DOHH2 (cell line): ENCODE measurements around the gene INF2.

Experiments used
- H3F3A ChIP-seq: fragments of 200-600 bp; sonication (generic), shearing (Covaris generic); 2 replicates; pipeline ENCODE4 v1.6.0; 2016; ENCODE audit warnings: antibody characterized with exemption, mild to moderate bottlenecking; ENCODE audit not compliant: control insufficient read depth, insufficient read depth
- H3K27ac ChIP-seq: fragments of 200-600 bp; sonication (generic); 2 replicates; pipeline ENCODE4 v1.5.1; 2014; ENCODE audit warnings: low read depth, mild to moderate bottlenecking, low read length, moderate library complexity
- H3K27me3 ChIP-seq: fragments of 200-600 bp; sonication (generic); 2 replicates; pipeline ENCODE4 v1.6.1; 2014; ENCODE audit warnings: mild to moderate bottlenecking, low read length, mixed read lengths; ENCODE audit not compliant: control insufficient read depth
- H3K36me3 ChIP-seq: fragments of 200-600 bp; sonication (generic); 2 replicates; pipeline ENCODE4 v1.6.1; 2014; ENCODE audit warnings: mild to moderate bottlenecking, low read length, moderate library complexity, mixed read lengths; ENCODE audit not compliant: control insufficient read depth
- H3K4me1 ChIP-seq: fragments of 200-600 bp; sonication (generic); 2 replicates; pipeline ENCODE4 v1.6.1; 2014; ENCODE audit warnings: mild to moderate bottlenecking, low read length, mixed read lengths; ENCODE audit not compliant: control insufficient read depth
- H3K4me2 ChIP-seq: fragments of 200-600 bp; sonication (generic); 2 replicates; pipeline ENCODE4 v1.6.0; 2014; ENCODE audit warnings: mild to moderate bottlenecking, low read length, moderate library complexity
- H3K4me3 ChIP-seq: fragments of 200-600 bp; sonication (generic); 2 replicates; pipeline ENCODE4 v1.5.1; 2014; ENCODE audit warnings: mild to moderate bottlenecking, low read length, mixed read lengths
- H3K79me2 ChIP-seq: fragments of 200-600 bp; sonication (generic); 2 replicates; pipeline ENCODE4 v1.6.1; 2014; ENCODE audit warnings: mild to moderate bottlenecking, low read length, mixed read lengths; ENCODE audit not compliant: control insufficient read depth
- H3K9me2 ChIP-seq: fragments of 200-600 bp; sonication (generic); replicated peaks from 2 replicates; pipeline ENCODE4 v1.6.1; 2014; ENCODE audit warnings: mild to moderate bottlenecking, low read length, mixed read lengths; ENCODE audit not compliant: control insufficient read depth
- H3K9me3 ChIP-seq: fragments of 200-600 bp; sonication (generic); 2 replicates; pipeline ENCODE4 v1.6.1; 2014; ENCODE audit warnings: antibody characterized with exemption, low read length, mixed read lengths; ENCODE audit not compliant: control insufficient read depth, insufficient read depth
- H4K20me1 ChIP-seq: fragments of 200-600 bp; sonication (generic); 2 replicates; pipeline ENCODE4 v1.6.0; 2014; ENCODE audit warnings: low read depth, mild to moderate bottlenecking, antibody characterized with exemption, low read length, moderate library complexity; ENCODE audit not compliant: control insufficient read depth, insufficient read depth
- CTCF ChIP-seq: fragments of 200-600 bp; sonication (generic); IDR thresholded peaks from one replicate; pipeline ENCODE4 v1.5.1; 2014; ENCODE audit warnings: antibody characterized with exemption, mild to moderate bottlenecking, low read depth, low read length; ENCODE audit not compliant: poor library complexity, severe bottlenecking
- EZH2phosphoT487 ChIP-seq: fragments of 200-600 bp; sonication (generic); IDR thresholded peaks from 2 replicates; pipeline ENCODE4 v1.6.1; 2017; ENCODE audit warnings: borderline replicate concordance, mild to moderate bottlenecking, antibody characterized with exemption, low read length, moderate library complexity, mixed read lengths

INF2 gene

DNA sequence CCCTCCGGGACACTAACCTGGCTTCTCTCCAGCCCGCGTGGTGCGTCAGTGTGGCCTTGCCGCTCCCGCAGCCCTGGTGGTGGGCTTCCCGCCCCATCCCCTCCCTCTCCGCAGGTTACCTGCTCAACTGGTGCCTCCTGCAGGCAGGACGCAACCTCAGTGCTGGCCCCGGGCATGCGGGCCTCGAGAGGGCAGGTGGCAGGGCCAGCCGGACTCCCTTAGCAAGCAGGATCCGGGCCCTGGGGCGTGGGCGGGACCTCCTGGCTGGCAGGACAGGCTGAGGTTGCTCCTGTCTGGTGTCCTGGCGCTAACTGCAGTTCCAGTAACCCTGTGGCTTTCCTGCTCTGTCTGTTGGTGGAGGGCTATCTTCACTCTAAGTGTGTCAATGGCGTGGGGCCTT is 26.0 kb downstream of the INF2 start:
- Histone ChIP-seq H3K79me2 (no peaks in the 10 kb centered on the region), H3K9me2 (no peaks in the 10 kb centered on the region), H3F3A (no peaks in the 10 kb centered on the region), H3K4me2 (no peak overlapping the region), H3K27ac (no peak overlapping the region), H3K9me3 (no peaks in the 10 kb centered on the region), H3K4me1 (no peaks in the 10 kb centered on the region), H3K4me3 (no peak overlapping the region), H3K27me3 (no peaks in the 10 kb centered on the region), H3K36me3 (peaks cover 7% of the 10 kb centered on the region; the same call in 1 of the 2 replicates), H4K20me1 (no peaks in the 10 kb centered on the region)
- TF ChIP-seq EZH2phosphoT487: no peak

- no peak for TF ChIP-seq EZH2phosphoT487
- no peak for TF ChIP-seq CTCF
- H3K79me2 ChIP-seq: no peaks in the 10 kb centered on the region
- no peaks in the 10 kb centered on the region for H3K9me3 ChIP-seq
- no peak overlapping the region for H3K4me3 ChIP-seq
- peaks cover 5% of the 10 kb centered on the region; the same call in 1 of the 2 replicates for H3K36me3 ChIP-seq
- H3K27me3 ChIP-seq: no peaks in the 10 kb centered on the region
- no peaks in the 10 kb centered on the region for H3K9me2 ChIP-seq
- no peaks in the 10 kb centered on the region for H3K4me1 ChIP-seq
- H3K27ac ChIP-seq: no peak overlapping the region
- no peaks in the 10 kb centered on the region for H3F3A ChIP-seq
- H4K20me1 ChIP-seq: no peaks in the 10 kb centered on the region
- H3K4me2 ChIP-seq: no peak overlapping the region
These were observed 26.5 kb downstream of the INF2 start for GRCh38 chr14:104715871-104716270.

DNA sequence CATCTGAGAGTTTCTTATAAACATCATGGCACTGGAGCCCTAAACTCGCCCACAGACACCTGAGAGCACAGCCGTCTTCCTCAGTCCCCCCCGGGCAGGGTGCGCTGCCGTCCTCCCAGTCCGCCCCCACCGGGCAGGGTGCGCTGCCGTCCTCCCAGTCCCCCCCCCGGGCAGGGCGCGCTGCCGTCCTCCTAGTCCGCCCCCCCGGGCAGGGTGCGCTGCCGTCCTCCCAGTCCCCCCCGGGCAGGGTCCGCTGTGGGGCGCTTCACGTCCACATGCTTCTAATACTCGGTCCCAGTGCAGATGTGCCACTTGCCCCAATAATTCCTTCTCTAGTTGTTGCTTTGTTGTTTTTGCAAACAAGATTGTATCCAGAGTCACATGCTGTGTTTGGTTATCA is 27.7 kb downstream of the INF2 start:
- no peak overlapping the region for H3K4me2 ChIP-seq
- no peak overlapping the region for H3K4me3 ChIP-seq
- no peaks in the 10 kb centered on the region for H3K4me1 ChIP-seq
- H3K79me2 ChIP-seq: no peaks in the 10 kb centered on the region
- no peak overlapping the region for H3K27ac ChIP-seq
- H3K36me3 ChIP-seq: peaks cover 5% of the 10 kb centered on the region; the same call in 1 of the 2 replicates
- H4K20me1 ChIP-seq: no peaks in the 10 kb centered on the region
- H3K9me2 ChIP-seq: no peaks in the 10 kb centered on the region
- no peaks in the 10 kb centered on the region for H3F3A ChIP-seq
- TF ChIP-seq EZH2phosphoT487 (no peak), CTCF (no peak)
- H3K9me3 ChIP-seq: no peaks in the 10 kb centered on the region
- no peaks in the 10 kb centered on the region for H3K27me3 ChIP-seq

DNA sequence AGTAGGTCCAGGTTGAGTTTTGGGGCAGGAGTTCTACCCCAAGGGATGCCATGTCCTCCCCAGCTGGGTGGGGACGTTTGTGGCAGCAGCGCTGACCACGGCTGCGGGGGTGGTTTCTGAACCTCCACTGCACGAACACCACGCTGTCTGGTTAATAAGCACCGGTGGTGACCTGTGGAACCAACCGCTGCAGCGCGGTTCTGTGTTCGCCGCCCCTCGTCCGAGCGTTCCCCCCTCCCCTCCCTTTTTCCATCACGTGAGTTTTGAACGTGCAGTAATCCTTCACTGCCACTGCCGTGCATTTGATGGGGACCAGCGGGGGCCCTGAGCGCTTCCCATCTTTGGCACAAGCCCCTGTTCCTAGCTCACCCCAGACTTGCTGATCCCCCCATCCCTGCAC is 28.2 kb downstream of the INF2 start:
- no peaks in the 10 kb centered on the region for H3F3A ChIP-seq
- peaks cover 5% of the 10 kb centered on the region; the same call in 1 of the 2 replicates for H3K36me3 ChIP-seq
- H3K9me2 ChIP-seq: no peaks in the 10 kb centered on the region
- H3K4me1 ChIP-seq: no peaks in the 10 kb centered on the region
- H3K4me3 ChIP-seq: no peak overlapping the region
- no peak overlapping the region for H3K27ac ChIP-seq
- no peak for TF ChIP-seq EZH2phosphoT487
- no peak for TF ChIP-seq CTCF
- no peak overlapping the region for H3K4me2 ChIP-seq
- H3K27me3 ChIP-seq: no peaks in the 10 kb centered on the region
- no peaks in the 10 kb centered on the region for H4K20me1 ChIP-seq
- no peaks in the 10 kb centered on the region for H3K79me2 ChIP-seq
- H3K9me3 ChIP-seq: no peaks in the 10 kb centered on the region
